Omental fat pad (tissue), 4 donors: ENCODE data around the gene ZNF669. TPM values are rescaled to one million over a fixed set of nuclear protein-coding genes. Genes with fewer than 3 reads are reported as not detected.

Source experiments
- ATAC-seq: fragments of 150-250 bp; one replicate; pipeline ENCODE4 v1.9.1; 2016; ENCODE audit warnings: mild to moderate bottlenecking, moderate library complexity; ENCODE audit not compliant: low FRiP score
- DNase-seq: peaks from one replicate; pipeline ENCODE4 v3.0.0-alpha.2; 2019; ENCODE audit warnings: low spot score
- CTCF ChIP-seq, 3 donors: fragments of 450-650 bp; IDR thresholded peaks; one replicate each; pipeline ENCODE4 v1.5.1; 2016 to 2017; ENCODE audit warnings: antibody characterized with exemption in 3 of 3, mild to moderate bottlenecking in 3 of 3, moderate library complexity in 2 of 3
- total RNA-seq, 4 donors: library from RNA; depleted of rRNA; stranded (reverse); fragments of >200 nt; gene quantifications; one replicate each; pipeline ENCODE4 v1.1.0, GENCODE V29; 2016

Gene ZNF669
- total RNA-seq, 4 donors from 2014 or later = 4.0 to 9.1 (median 6.3) TPM

DNA sequence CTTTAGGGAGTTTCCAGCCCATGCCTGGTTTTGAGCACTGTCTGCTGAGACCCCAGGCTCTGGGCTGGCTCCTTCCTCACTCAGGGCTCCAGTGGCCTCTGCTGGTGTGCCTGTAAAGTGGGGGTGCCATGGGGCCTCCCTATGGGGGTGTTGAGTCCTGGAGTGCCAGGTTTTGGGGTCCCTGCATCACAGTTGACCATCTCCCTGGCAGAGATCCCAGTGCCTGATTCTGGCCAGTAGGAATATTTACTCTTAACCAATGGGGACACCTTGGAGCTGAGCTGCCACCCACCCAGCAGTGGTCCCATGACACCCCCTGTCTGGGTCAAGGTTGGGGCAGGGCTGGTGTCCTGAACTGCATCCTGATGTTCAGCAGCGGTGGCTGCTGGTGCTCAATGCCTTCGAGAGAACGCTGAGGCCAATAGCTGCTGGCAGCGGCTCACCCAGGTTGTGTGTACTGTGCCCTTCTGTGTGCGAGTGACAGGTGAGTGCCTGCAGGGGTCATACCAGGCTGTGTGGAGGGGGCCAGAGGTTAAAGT lies 9.6 kb upstream of the ZNF669 start:
- ATAC-seq = no peak
- no peak for DNase-seq
- no peak for TF ChIP-seq CTCF (IDR thresholded peaks at IDR 0.05)

GRCh38 chr1:247113094-247113497 lies 8.9 kb upstream of the ZNF669 start:
- TF ChIP-seq CTCF (IDR thresholded peaks at IDR 0.05) = no peak
- ATAC-seq (no peak), DNase-seq (no peak)

- ATAC-seq = no peak
Observed at GRCh38 chr1:247112479-247112781, 8.3 kb upstream of the ZNF669 start.

DNA sequence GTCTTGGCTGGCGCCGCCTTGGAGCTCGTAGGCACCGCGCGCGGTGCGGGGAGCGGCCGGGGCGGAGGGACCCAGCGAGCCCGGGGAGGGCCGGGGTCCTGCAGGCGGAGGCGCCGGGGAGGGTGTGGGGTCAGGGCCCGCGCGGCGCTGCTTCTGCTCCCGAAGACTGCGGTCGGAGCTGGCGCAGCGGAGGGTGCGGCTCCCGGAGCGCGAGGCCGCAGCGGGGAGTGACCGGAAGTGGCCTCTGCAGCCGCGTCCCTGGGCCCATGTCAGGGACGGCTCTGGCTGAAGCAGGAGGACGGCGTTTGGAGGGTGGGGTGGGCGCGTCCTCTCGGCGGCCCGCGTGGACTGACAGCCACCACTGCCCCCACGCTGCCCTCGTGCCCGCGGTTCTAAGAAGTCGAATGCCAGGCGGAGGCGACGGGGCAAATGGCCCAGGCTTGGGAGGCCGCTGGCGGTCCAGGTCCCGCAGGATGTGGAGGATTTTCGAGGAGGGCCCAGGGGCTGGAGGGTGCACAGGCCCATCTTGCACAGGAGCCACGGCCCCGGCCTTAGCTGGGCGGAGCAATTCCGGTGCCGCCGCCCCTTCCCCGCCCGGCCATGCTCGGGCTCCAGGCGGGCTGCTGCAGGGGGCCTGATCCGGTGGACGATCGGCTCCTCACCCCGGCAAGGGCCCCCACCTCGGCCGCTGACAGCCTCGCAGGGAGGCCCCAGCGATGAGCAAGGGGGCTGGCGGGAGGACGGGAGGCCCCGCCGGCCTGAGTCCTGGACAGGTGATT lies 7.7 kb upstream of the ZNF669 start:
- TF ChIP-seq CTCF (IDR thresholded peaks at IDR 0.05) = no peak
- DNase-seq (no peak), ATAC-seq (peak; percentile 82)

More at GRCh38 chr1:247112479-247112781, 8.3 kb upstream of the ZNF669 start:
- TF ChIP-seq CTCF (IDR thresholded peaks at IDR 0.05) = no peak
- no peak for DNase-seq

GRCh38 chr1:247111259-247111699 lies 7.1 kb upstream of the ZNF669 start:
- peak; percentile 47 for ATAC-seq
- no peak for DNase-seq
- no peak for TF ChIP-seq CTCF (IDR thresholded peaks at IDR 0.05)

GRCh38 chr1:247110627-247111258 lies 6.6 kb upstream of the ZNF669 start:
- ATAC-seq (peak; percentile 3), DNase-seq (no peak)

More at GRCh38 chr1:247110627-247111258, 6.6 kb upstream of the ZNF669 start:
- TF ChIP-seq CTCF (IDR thresholded peaks at IDR 0.05) = no peak
